Sigmoid colon (tissue), 7 donors: Measurements from ENCODE around the gene CAMK1G. TPM values are rescaled to one million over a fixed set of nuclear protein-coding genes. Genes with fewer than 3 reads are reported as not detected.

ENCODE experiments used
- DNase-seq: peaks from one replicate; pipeline ENCODE4 v3.0.0-alpha.2; 2019
- H3K27ac ChIP-seq, 4 donors: fragments of 200-600 bp; sonication (generic); one replicate each; pipeline ENCODE4 v1.5.1; 2016 to 2019; ENCODE audit warnings: mild to moderate bottlenecking in 1 of 4
- H3K27me3 ChIP-seq, 3 donors: fragments of 200-600 bp; sonication (generic); one replicate each; pipeline ENCODE4 v1.5.1; 2019; ENCODE audit warnings: mild to moderate bottlenecking in 1 of 3
- H3K36me3 ChIP-seq, 4 donors: fragments of 200-600 bp; sonication (generic); one replicate each; pipeline ENCODE4 v1.5.1; 2016 to 2019
- H3K4me1 ChIP-seq, 4 donors: fragments of 200-600 bp; sonication (generic); one replicate each; pipeline ENCODE4 v1.5.1; 2017 to 2019
- H3K4me3 ChIP-seq, 4 donors: fragments of 200-600 bp; sonication (generic); one replicate each; pipeline ENCODE4 v1.5.1; 2017 to 2019; ENCODE audit warnings: mild to moderate bottlenecking in 2 of 4, moderate library complexity in 1 of 4
- H3K9me3 ChIP-seq, 4 donors: fragments of 200-600 bp in 3 of 4; sonication (generic) in 3 of 4; one replicate each; pipeline versions ENCODE4 v1.5.1 to v1.6.1; 2013 to 2019
- CTCF ChIP-seq, 4 experiments: fragments of 450-650 bp in 3 of 4; fragments of 200-600 bp in 1 of 4; IDR thresholded peaks; one replicate each; pipeline ENCODE4 v1.5.1; 2016 to 2019; ENCODE audit warnings: antibody characterized with exemption in 4 of 4, mild to moderate bottlenecking in 3 of 4, moderate library complexity in 2 of 4
- EP300 ChIP-seq, 4 donors: sonication (generic); formaldehyde crosslinking; IDR thresholded peaks; one replicate each; pipeline ENCODE4 v1.6.1; 2017; ENCODE audit warnings: antibody characterized with exemption in 4 of 4
- POLR2A ChIP-seq, 2 donors: fragments of 450-650 bp; IDR thresholded peaks; one replicate each; pipeline ENCODE4 v1.6.1; 2016; ENCODE audit warnings: antibody characterized with exemption in 2 of 2, mild to moderate bottlenecking in 2 of 2, moderate library complexity in 2 of 2
- POLR2AphosphoS5 ChIP-seq, 4 donors: sonication (generic); formaldehyde crosslinking; IDR thresholded peaks; one replicate each; pipeline ENCODE4 v1.6.1; 2017; ENCODE audit warnings: antibody characterized with exemption in 4 of 4
- WGBS, 2 donors: extraction: QIAGEN DNeasy Blood & Tissue Kit; methylation state at CpG; one replicate each; pipeline ENCODE4 v1.1.7; 2013; 5-methylcytosine and 5-hydroxymethylcytosine counted together
- intact Hi-C: fragments of 100-400 bp; cut with DNase I; formaldehyde crosslinking; loops from one replicate; pipeline ENCODE4 v1.15.1; 2023
- polyA plus RNA-seq, 3 donors: library from polyadenylated mRNA; stranded (reverse); fragments of 200-250 nt; gene quantifications; one replicate each; pipeline ENCODE4 v1.2.3, GENCODE V29; 2013
- total RNA-seq, 4 donors: library from RNA; depleted of rRNA; stranded (reverse); fragments of >200 nt; gene quantifications; one replicate each; pipeline ENCODE4 v1.1.0, GENCODE V29; 2016
- donor health status: healthy with polysubstance abuse.
- donor health status: Bipolar disorder and iron deficiency.
- donor health status: healthy.

Gene CAMK1G
- total and polyA plus RNA-seq, 7 donors = 0.16 to 1.4 (median 0.48) TPM; not detected in 2

GRCh38 chr1:209621741-209622655, 38.5 kb downstream of the CAMK1G start:
- no peaks in the 10 kb centered on the region for H3K9me3 ChIP-seq
- peaks cover 0 to 3% (median 0%) of the 10 kb centered on the region in 4 donors for H3K4me1 ChIP-seq
- no peaks in the 10 kb centered on the region for H3K27me3 ChIP-seq
- TF ChIP-seq POLR2A (IDR thresholded peaks at IDR 0.05) (no peak), EP300 (IDR thresholded peaks at IDR 0.05) (no peak), CTCF (IDR thresholded peaks at IDR 0.05) (no peak), POLR2AphosphoS5 (IDR thresholded peaks at IDR 0.05) (no peak)
- 50 to 78% methylated on average over 11 of the region's 11 CpGs for WGBS, 2 donors
- H3K27ac ChIP-seq = no peak overlapping the region
- no peak for DNase-seq
- intact Hi-C loops = no loop called here
- H3K36me3 ChIP-seq = no peaks in the 10 kb centered on the region
- no peak overlapping the region for H3K4me3 ChIP-seq

GRCh38 chr1:209622841-209623829, 39.6 kb downstream of the CAMK1G start:
- Histone ChIP-seq H3K4me3 (no peak overlapping the region), H3K4me1 (peaks cover 0 to 9% (median 5%) of the 10 kb centered on the region in 4 donors), H3K27me3 (no peaks in the 10 kb centered on the region), H3K36me3 (no peaks in the 10 kb centered on the region), H3K9me3 (no peaks in the 10 kb centered on the region), H3K27ac (no peak overlapping the region)
- 92 to 93% methylated on average over 24 of the region's 24 CpGs for WGBS, 2 donors
- intact Hi-C loops = no loop called here
- TF ChIP-seq POLR2A (IDR thresholded peaks at IDR 0.05) = no peak
- no peak for TF ChIP-seq POLR2AphosphoS5 (IDR thresholded peaks at IDR 0.05)
- DNase-seq = no peak

GRCh38 chr1:209624558-209625549, 41.3 kb downstream of the CAMK1G start:
- Histone ChIP-seq H3K27ac (peak overlapping the region in 1 of 4 donors; percentile 27), H3K27me3 (no peaks in the 10 kb centered on the region), H3K4me1 (peaks cover 0 to 9% (median 5%) of the 10 kb centered on the region in 4 donors), H3K9me3 (no peaks in the 10 kb centered on the region), H3K4me3 (no peak overlapping the region), H3K36me3 (no peaks in the 10 kb centered on the region)
- DNase-seq = no peak
- 87% methylated on average over 15 of the region's 15 CpGs for WGBS, 2 donors
- intact Hi-C loops = loop anchor here (5.0 kb wide), 1 partner anchor 48 kb away; no protein-coding TSS in a partner anchor
- no peak for TF ChIP-seq EP300 (IDR thresholded peaks at IDR 0.05)
- TF ChIP-seq POLR2AphosphoS5 (IDR thresholded peaks at IDR 0.05) = no peak
- TF ChIP-seq POLR2A (IDR thresholded peaks at IDR 0.05) = no peak
- no peak for TF ChIP-seq CTCF (IDR thresholded peaks at IDR 0.05)

- Histone ChIP-seq H3K9me3 (no peaks in the 10 kb centered on the region), H3K4me3 (no peak overlapping the region), H3K27me3 (no peaks in the 10 kb centered on the region), H3K4me1 (peaks cover 0 to 9% (median 5%) of the 10 kb centered on the region in 4 donors), H3K36me3 (no peaks in the 10 kb centered on the region), H3K27ac (no peak overlapping the region)
- TF ChIP-seq POLR2AphosphoS5 (IDR thresholded peaks at IDR 0.05) (no peak), POLR2A (IDR thresholded peaks at IDR 0.05) (no peak), EP300 (IDR thresholded peaks at IDR 0.05) (no peak), CTCF (IDR thresholded peaks at IDR 0.05) (no peak)
- 90 to 92% methylated on average over 18 of the region's 18 CpGs for WGBS, 2 donors
- no peak for DNase-seq
- intact Hi-C loops = loop anchor here (5.0 kb wide), 1 partner anchor 49 kb away; no protein-coding TSS in a partner anchor
These were observed 42.3 kb downstream of the CAMK1G start for GRCh38 chr1:209625791-209626285.
